Activated B cell treated with CpG ODN at 0.5 μM for 24 hours (primary cell): ENCODE results near the gene ATRNL1. TPM values are rescaled to one million over a fixed set of nuclear protein-coding genes. Genes with fewer than 3 reads are reported as not detected.

Experiments used
- ATAC-seq: fragments of 200-7000 bp; cut with Tn5 transposase; one replicate; pipeline ENCODE4 v1.10.0; 2021; ENCODE audit warnings: low read depth, mild to moderate bottlenecking, moderate library complexity
- CTCF ChIA-PET: fragments of 350-600 bp; sonication (Branson Sonifier 250); formaldehyde crosslinking; loops from one replicate; lab custom pipeline; 2021; ENCODE audit warnings: antibody characterized with exemption; lab: Charles Lee
- POLR2A ChIA-PET: fragments of 350-600 bp; sonication (Branson Sonifier 250); formaldehyde crosslinking; loops from one replicate; lab custom pipeline; 2021; ENCODE audit warnings: antibody characterized with exemption; lab: Charles Lee
- DNase-seq: peaks from one replicate; pipeline ENCODE4 v3.0.0; 2022
- H3K27ac Mint-ChIP-seq: one replicate; pipeline ENCODE4 v1.8.0; 2020; ENCODE audit warnings: mixed read lengths
- H3K27me3 Mint-ChIP-seq: one replicate; pipeline ENCODE4 v1.8.0; 2021; ENCODE audit warnings: mixed read lengths
- H3K36me3 Mint-ChIP-seq: one replicate; pipeline ENCODE4 v1.8.0; 2021; ENCODE audit warnings: low read depth, mixed read lengths
- H3K4me1 Mint-ChIP-seq: one replicate; pipeline ENCODE4 v1.8.0; 2021; ENCODE audit warnings: mixed read lengths
- H3K4me3 Mint-ChIP-seq: one replicate; pipeline ENCODE4 v1.8.0; 2020; ENCODE audit warnings: mild to moderate bottlenecking, mixed read lengths
- H3K9me3 Mint-ChIP-seq: one replicate; pipeline ENCODE4 v1.8.0; 2020; ENCODE audit warnings: mixed read lengths
- intact Hi-C: fragments of 100-400 bp; cut with micrococcal nuclease; formaldehyde crosslinking; loops from one replicate; pipeline ENCODE4 v1.15.1; 2024
- total RNA-seq: library from RNA; stranded (reverse); gene quantifications from 2 replicates; pipeline ENCODE4 v1.2.3, GENCODE V29; 2022
- TF ChIP-seq, protein P1 (sequence below): fragments of 200-600 bp; IDR thresholded peaks from one replicate; pipeline ENCODE4 v1.8.0; 2022; ENCODE audit warnings: antibody characterized with exemption, mild to moderate bottlenecking

ATRNL1 gene
- total RNA-seq, 1 donor from 2014 or later: 1.2 TPM

DNA sequence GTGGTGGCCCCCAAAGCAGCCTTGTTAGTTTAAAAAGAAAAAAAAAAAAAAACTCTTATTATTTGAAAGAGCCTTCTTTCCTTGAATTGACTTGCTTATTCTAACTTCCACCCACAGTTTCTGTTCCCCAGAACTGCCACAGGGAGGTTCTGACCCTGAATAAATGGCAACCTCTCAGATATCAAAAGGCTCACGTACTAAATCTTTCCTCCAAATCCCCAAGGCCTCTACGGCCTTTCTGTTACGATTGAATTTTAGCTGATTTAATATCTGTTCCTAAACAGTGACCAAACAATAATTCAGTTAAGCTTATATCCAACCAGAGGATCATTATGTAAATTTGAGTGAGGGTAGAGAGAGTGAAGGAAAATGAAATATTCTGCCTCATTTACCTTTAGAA is 697.1 kb downstream of the ATRNL1 start:
- TF ChIP-seq, protein P1, sequence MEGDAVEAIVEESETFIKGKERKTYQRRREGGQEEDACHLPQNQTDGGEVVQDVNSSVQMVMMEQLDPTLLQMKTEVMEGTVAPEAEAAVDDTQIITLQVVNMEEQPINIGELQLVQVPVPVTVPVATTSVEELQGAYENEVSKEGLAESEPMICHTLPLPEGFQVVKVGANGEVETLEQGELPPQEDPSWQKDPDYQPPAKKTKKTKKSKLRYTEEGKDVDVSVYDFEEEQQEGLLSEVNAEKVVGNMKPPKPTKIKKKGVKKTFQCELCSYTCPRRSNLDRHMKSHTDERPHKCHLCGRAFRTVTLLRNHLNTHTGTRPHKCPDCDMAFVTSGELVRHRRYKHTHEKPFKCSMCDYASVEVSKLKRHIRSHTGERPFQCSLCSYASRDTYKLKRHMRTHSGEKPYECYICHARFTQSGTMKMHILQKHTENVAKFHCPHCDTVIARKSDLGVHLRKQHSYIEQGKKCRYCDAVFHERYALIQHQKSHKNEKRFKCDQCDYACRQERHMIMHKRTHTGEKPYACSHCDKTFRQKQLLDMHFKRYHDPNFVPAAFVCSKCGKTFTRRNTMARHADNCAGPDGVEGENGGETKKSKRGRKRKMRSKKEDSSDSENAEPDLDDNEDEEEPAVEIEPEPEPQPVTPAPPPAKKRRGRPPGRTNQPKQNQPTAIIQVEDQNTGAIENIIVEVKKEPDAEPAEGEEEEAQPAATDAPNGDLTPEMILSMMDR: no peak
- intact Hi-C loops: no loop called here
- no peaks in the 10 kb centered on the region for H3K27me3 Mint-ChIP-seq
- no peak overlapping the region for H3K27ac Mint-ChIP-seq
- DNase-seq: no peak
- H3K36me3 Mint-ChIP-seq: no peaks in the 10 kb centered on the region
- no peaks in the 10 kb centered on the region for H3K4me1 Mint-ChIP-seq
- CTCF ChIA-PET: interaction anchor here (0.7 kb wide), 1 partner anchor 124 kb away, joined by 3 read pairs; no protein-coding TSS in a partner anchor
- H3K9me3 Mint-ChIP-seq: no peaks in the 10 kb centered on the region
- POLR2A ChIA-PET: no interaction called here
- no peak overlapping the region for H3K4me3 Mint-ChIP-seq
- no peak for ATAC-seq

- Mint-ChIP-seq H3K27me3 (no peaks in the 10 kb centered on the region), H3K27ac (no peak overlapping the region), H3K4me1 (no peaks in the 10 kb centered on the region), H3K9me3 (no peaks in the 10 kb centered on the region), H3K36me3 (no peaks in the 10 kb centered on the region), H3K4me3 (no peak overlapping the region)
- TF ChIP-seq, protein P1: no peak
- ATAC-seq (no peak), DNase-seq (no peak)
- ChIA-PET POLR2A (no interaction called here), CTCF (no interaction called here)
- intact Hi-C loops: loop anchor here (5.0 kb wide), 1 partner anchor 586 kb away; no protein-coding TSS in a partner anchor
Measured at GRCh38 chr10:115795964-115796363, 702.8 kb downstream of the ATRNL1 start.

DNA sequence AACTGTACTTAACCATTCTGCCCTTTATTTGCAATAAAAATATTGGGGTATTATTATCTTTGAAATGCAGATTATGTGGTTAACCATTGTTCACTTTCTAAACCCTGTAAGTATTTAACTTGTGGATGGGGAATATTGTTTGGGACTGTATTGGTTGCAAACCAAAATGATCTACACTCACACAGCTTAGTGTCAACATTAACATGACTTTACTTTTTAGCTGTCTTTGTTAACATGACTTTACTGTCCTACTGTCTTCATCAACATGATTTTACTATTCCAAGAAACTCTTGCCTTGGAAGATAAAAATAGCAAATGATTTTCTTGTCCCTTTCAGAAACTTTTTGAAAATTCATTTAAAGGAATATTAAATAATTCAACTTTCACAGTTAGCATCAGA is 708.3 kb downstream of the ATRNL1 start:
- TF ChIP-seq, protein P1: no peak
- H3K4me3 Mint-ChIP-seq: no peak overlapping the region
- no peaks in the 10 kb centered on the region for H3K4me1 Mint-ChIP-seq
- POLR2A ChIA-PET: no interaction called here
- no peaks in the 10 kb centered on the region for H3K36me3 Mint-ChIP-seq
- no peak for DNase-seq
- intact Hi-C loops: no loop called here
- H3K9me3 Mint-ChIP-seq: peaks cover 2% of the 10 kb centered on the region
- no peak overlapping the region for H3K27ac Mint-ChIP-seq
- no peak for ATAC-seq
- H3K27me3 Mint-ChIP-seq: no peaks in the 10 kb centered on the region
- CTCF ChIA-PET: no interaction called here

DNA sequence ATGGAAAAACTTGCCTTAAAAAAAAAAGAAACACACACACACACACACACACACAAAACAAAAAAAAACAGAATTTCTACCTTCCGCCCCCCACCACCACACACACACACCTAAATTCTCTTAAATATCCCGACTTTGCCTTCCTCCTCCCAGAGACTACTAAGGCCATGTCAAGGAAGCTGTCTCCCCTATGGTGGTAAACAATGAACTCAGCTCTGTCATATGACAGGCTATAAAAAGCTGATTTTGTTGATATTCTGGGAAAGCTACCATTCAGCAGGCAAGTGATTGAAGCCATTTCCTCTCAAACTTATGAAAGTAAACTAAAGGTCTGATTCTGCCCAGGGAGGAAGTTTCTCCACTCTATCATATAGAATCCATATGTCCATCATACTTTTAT is 708.8 kb downstream of the ATRNL1 start:
- ATAC-seq (no peak), DNase-seq (no peak)
- Mint-ChIP-seq H3K9me3 (peaks cover 2% of the 10 kb centered on the region), H3K27ac (no peak overlapping the region), H3K4me3 (no peak overlapping the region), H3K36me3 (no peaks in the 10 kb centered on the region), H3K27me3 (no peaks in the 10 kb centered on the region), H3K4me1 (no peaks in the 10 kb centered on the region)
- TF ChIP-seq, protein P1: no peak
- CTCF ChIA-PET: no interaction called here
- POLR2A ChIA-PET: no interaction called here
- intact Hi-C loops: no loop called here

- no peak for ATAC-seq
- CTCF ChIA-PET: no interaction called here
Measured at GRCh38 chr10:115802911-115803310, 709.7 kb downstream of the ATRNL1 start.

More at GRCh38 chr10:115802911-115803310, 709.7 kb downstream of the ATRNL1 start:
- no peak overlapping the region for H3K27ac Mint-ChIP-seq
- no peaks in the 10 kb centered on the region for H3K36me3 Mint-ChIP-seq
- no peaks in the 10 kb centered on the region for H3K27me3 Mint-ChIP-seq
- H3K4me1 Mint-ChIP-seq: no peaks in the 10 kb centered on the region
- no peak for DNase-seq
- intact Hi-C loops: no loop called here
- H3K4me3 Mint-ChIP-seq: no peak overlapping the region
- POLR2A ChIA-PET: no interaction called here
- TF ChIP-seq, protein P1: no peak
- H3K9me3 Mint-ChIP-seq: peaks cover 2% of the 10 kb centered on the region
